Smooth muscle cell (in vitro differentiated cells): ENCODE measurements around the gene PLA2G15. TPM values are rescaled to one million over a fixed set of nuclear protein-coding genes. Genes with fewer than 3 reads are reported as not detected.

Experiments
- DNase-seq: peaks from one replicate; lab custom pipeline; 2025; ENCODE audit not compliant: unreplicated experiment; lab: John Stamatoyannopoulos, UW
- H2AFZ ChIP-seq: fragments of 200-600 bp; sonication (generic); 2 replicates; pipeline ENCODE4 v1.6.0; 2016; ENCODE audit warnings: antibody characterized with exemption, low read depth, mild to moderate bottlenecking
- H3F3A ChIP-seq: fragments of 200-600 bp; sonication (generic); 2 replicates; pipeline ENCODE4 v1.6.0; 2017; ENCODE audit warnings: antibody characterized with exemption, low read depth
- H3K27ac ChIP-seq: fragments of 200-600 bp; sonication (generic); 2 replicates; pipeline ENCODE4 v1.5.1; 2016; ENCODE audit warnings: low read depth, mild to moderate bottlenecking
- H3K27me3 ChIP-seq: fragments of 200-600 bp; sonication (generic); 2 replicates; pipeline ENCODE4 v1.6.1; 2016; ENCODE audit warnings: low read depth, mild to moderate bottlenecking
- H3K36me3 ChIP-seq: fragments of 200-600 bp; sonication (generic); 2 replicates; pipeline ENCODE4 v1.5.1; 2016; ENCODE audit warnings: low read depth
- H3K4me1 ChIP-seq: fragments of 200-600 bp; sonication (generic); 2 replicates; pipeline ENCODE4 v1.5.1; 2016; ENCODE audit warnings: low read depth
- H3K4me2 ChIP-seq: fragments of 200-600 bp; sonication (generic); 2 replicates; pipeline ENCODE4 v1.6.0; 2016; ENCODE audit warnings: mild to moderate bottlenecking
- H3K4me3 ChIP-seq: fragments of 200-600 bp; sonication (generic); 2 replicates; pipeline ENCODE4 v1.5.1; 2016; ENCODE audit warnings: mild to moderate bottlenecking
- H3K79me2 ChIP-seq: fragments of 200-600 bp; sonication (generic); 2 replicates; pipeline ENCODE4 v1.6.0; 2016; ENCODE audit warnings: low read depth, mild to moderate bottlenecking
- H3K9ac ChIP-seq: fragments of 200-600 bp; sonication (generic); 2 replicates; pipeline ENCODE4 v1.6.0; 2016; ENCODE audit warnings: low read depth
- H3K9me3 ChIP-seq: fragments of 200-600 bp; sonication (generic); replicated peaks from 2 replicates; pipeline ENCODE4 v1.5.1; 2016; ENCODE audit warnings: low read depth
- H4K20me1 ChIP-seq: fragments of 200-600 bp; sonication (generic); 2 replicates; pipeline ENCODE4 v1.6.0; 2016; ENCODE audit warnings: low read depth
- WGBS: methylation state at CpG from one replicate; pipeline ENCODE4 v1.1.7; 2016; ENCODE audit warnings: low lambda C conversion rate; 5-methylcytosine and 5-hydroxymethylcytosine counted together
- polyA plus RNA-seq: library from polyadenylated mRNA; unstranded; fragments of >200 nt; fragmentation: Nextera tagmentation; extraction: Ambion mirVana; gene quantifications from 2 replicates; pipeline ENCODE4 v1.2.1, GENCODE V29; 2016
- total RNA-seq: library from RNA; depleted of rRNA; stranded (reverse); fragments of >200 nt; gene quantifications from 2 replicates; pipeline ENCODE4 v1.2.3, GENCODE V29; 2014
- TF ChIP-seq, protein P1 (sequence below): fragments of 200-600 bp; sonication (generic); IDR thresholded peaks from 2 replicates; pipeline ENCODE4 v1.5.1; 2017; ENCODE audit warnings: borderline replicate concordance, mild to moderate bottlenecking, antibody characterized with exemption; ENCODE audit not compliant: insufficient read depth, poor library complexity, severe bottlenecking

PLA2G15 gene
- total and polyA plus RNA-seq, 2 experiments from 2014 or later: 22.5 to 38.3 TPM

DNA sequence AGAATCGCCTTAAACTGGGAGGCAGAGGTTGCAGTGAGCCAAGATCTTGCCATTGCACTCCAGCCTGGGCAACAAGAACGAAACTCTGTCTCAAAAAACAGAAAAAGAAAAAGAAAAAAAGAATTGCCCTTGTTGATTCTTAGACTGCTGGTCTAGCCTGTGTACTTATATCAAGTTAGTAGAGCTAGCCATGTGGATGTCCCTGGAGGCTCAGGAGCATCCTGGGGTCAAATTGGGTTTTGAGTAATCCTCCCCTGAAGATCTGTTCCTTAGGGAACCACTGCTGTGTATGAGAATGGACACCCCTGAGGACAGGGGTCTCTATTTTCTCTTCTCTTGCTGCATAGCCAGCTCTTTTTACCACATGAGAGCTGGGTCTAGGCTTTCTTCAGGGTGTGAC, 44.0 kb downstream of the PLA2G15 start:
- 95% methylated on average over 2 of the region's 2 CpGs for WGBS
- no peaks in the 10 kb centered on the region for H3K9me3 ChIP-seq
- H3K4me1 ChIP-seq: no peaks in the 10 kb centered on the region
- H3K27me3 ChIP-seq: no peaks in the 10 kb centered on the region
- peaks cover 9% of the 10 kb centered on the region for H3K79me2 ChIP-seq
- no peak overlapping the region for H3K9ac ChIP-seq
- H3K4me3 ChIP-seq: no peak overlapping the region
- DNase-seq: no peak
- no peak overlapping the region for H3K27ac ChIP-seq
- H3K36me3 ChIP-seq: no peaks in the 10 kb centered on the region
- H3F3A ChIP-seq: no peaks in the 10 kb centered on the region
- TF ChIP-seq, protein P1, sequence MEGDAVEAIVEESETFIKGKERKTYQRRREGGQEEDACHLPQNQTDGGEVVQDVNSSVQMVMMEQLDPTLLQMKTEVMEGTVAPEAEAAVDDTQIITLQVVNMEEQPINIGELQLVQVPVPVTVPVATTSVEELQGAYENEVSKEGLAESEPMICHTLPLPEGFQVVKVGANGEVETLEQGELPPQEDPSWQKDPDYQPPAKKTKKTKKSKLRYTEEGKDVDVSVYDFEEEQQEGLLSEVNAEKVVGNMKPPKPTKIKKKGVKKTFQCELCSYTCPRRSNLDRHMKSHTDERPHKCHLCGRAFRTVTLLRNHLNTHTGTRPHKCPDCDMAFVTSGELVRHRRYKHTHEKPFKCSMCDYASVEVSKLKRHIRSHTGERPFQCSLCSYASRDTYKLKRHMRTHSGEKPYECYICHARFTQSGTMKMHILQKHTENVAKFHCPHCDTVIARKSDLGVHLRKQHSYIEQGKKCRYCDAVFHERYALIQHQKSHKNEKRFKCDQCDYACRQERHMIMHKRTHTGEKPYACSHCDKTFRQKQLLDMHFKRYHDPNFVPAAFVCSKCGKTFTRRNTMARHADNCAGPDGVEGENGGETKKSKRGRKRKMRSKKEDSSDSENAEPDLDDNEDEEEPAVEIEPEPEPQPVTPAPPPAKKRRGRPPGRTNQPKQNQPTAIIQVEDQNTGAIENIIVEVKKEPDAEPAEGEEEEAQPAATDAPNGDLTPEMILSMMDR: no peak
- no peak overlapping the region for H2AFZ ChIP-seq
- H4K20me1 ChIP-seq: peaks cover 61% of the 10 kb centered on the region
- no peak overlapping the region for H3K4me2 ChIP-seq

DNA sequence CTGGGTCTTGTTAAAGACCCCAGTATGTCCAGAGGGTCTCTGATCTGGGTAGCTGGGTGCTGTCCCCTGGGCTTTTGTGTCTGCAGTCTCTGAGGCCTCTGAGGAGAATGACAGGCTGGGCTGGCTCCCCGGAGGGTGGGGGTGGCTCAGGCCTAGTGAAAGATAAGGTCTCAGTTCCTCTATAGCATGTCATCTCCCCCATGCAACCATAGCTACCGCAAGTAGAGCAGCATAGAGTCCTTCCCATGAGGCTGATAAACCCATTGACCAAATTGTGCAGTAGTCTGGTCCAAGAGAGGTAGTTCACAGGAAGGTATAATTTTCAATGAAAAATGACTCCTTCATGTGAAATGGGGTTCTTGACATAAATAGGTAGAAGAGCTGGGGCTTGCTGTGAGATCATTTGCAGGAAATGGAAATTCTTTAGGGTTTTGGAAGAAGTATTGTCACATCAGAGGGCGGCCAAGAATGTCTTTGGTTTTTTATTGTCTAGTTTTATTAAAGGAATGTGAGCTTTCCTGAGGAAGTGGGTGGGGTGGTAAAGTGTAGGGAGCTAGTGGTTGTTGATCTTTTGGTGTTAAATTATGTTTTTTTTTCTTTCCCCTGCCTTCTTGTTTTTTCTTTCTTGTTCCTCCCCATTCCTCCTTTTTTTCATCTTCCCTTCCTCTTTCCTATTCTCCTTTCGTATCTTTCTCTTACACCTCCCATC, 44.6 kb downstream of the PLA2G15 start:
- peaks cover 9% of the 10 kb centered on the region for H3K79me2 ChIP-seq
- WGBS: 80% methylated on average over 4 of the region's 4 CpGs
- no peaks in the 10 kb centered on the region for H3K27me3 ChIP-seq
- H3K27ac ChIP-seq: no peak overlapping the region
- H3K4me3 ChIP-seq: no peak overlapping the region
- no peaks in the 10 kb centered on the region for H3K36me3 ChIP-seq
- no peak overlapping the region for H3K4me2 ChIP-seq
- H2AFZ ChIP-seq: no peak overlapping the region
- no peak overlapping the region for H3K9ac ChIP-seq
- H3K4me1 ChIP-seq: no peaks in the 10 kb centered on the region
- DNase-seq: no peak
- no peaks in the 10 kb centered on the region for H3K9me3 ChIP-seq
- H4K20me1 ChIP-seq: peaks cover 60% of the 10 kb centered on the region
- TF ChIP-seq, protein P1: no peak
- no peaks in the 10 kb centered on the region for H3F3A ChIP-seq

DNA sequence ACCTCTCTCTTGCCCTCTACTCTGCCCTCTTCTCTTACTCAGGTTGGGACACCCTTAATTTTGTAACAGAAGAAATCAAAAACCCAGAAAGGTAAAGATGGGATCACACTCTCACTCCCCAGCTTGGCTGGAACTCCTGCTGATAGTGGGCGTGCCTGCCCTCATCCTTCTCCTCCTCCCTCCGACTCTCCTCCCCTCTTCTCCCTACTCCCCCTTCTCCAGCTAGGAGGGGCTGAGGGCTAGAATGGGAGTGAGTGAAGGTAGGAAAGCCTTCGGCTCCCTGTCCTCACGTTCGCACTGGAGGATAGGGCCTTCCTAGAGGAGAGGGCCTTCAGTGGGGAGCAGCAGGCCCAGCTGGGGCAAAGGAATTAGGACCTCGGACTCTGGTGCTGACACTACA, 45.3 kb downstream of the PLA2G15 start:
- 88% methylated on average over 6 of the region's 6 CpGs for WGBS
- Histone ChIP-seq H3K36me3 (peaks cover 4% of the 10 kb centered on the region), H3K9me3 (no peaks in the 10 kb centered on the region), H3K79me2 (peaks cover 9% of the 10 kb centered on the region), H3K4me1 (no peaks in the 10 kb centered on the region), H3K9ac (no peak overlapping the region), H3K27me3 (no peaks in the 10 kb centered on the region), H2AFZ (no peak overlapping the region), H4K20me1 (peaks cover 59% of the 10 kb centered on the region), H3K4me3 (no peak overlapping the region), H3K4me2 (no peak overlapping the region), H3F3A (no peaks in the 10 kb centered on the region), H3K27ac (no peak overlapping the region)
- DNase-seq: no peak
- TF ChIP-seq, protein P1: no peak

DNA sequence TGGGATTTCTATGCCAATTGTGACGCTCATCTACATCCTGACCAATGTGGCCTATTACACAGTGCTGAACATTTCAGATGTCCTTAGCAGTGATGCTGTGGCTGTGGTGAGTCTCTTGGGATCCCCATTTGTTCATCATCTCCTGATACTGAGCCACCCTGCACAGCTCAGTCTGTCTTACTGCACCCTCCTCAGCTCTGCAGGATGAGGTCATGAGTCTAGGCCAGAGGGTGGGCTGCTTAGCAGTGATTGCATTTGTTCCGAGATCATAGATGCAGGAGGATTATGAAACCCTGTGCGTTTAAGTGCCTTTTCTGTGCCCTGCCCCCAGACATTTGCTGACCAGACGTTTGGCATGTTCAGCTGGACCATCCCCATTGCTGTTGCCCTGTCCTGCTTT, 46.1 kb downstream of the PLA2G15 start:
- 89% methylated on average over 4 of the region's 4 CpGs for WGBS
- no peak overlapping the region for H3K4me2 ChIP-seq
- no peaks in the 10 kb centered on the region for H3F3A ChIP-seq
- no peaks in the 10 kb centered on the region for H3K4me1 ChIP-seq
- peaks cover 58% of the 10 kb centered on the region for H4K20me1 ChIP-seq
- no peak overlapping the region for H3K9ac ChIP-seq
- H3K27me3 ChIP-seq: no peaks in the 10 kb centered on the region
- H3K4me3 ChIP-seq: no peak overlapping the region
- peaks cover 9% of the 10 kb centered on the region for H3K79me2 ChIP-seq
- no peak overlapping the region for H2AFZ ChIP-seq
- peaks cover 4% of the 10 kb centered on the region for H3K36me3 ChIP-seq
- TF ChIP-seq, protein P1: no peak
- no peaks in the 10 kb centered on the region for H3K9me3 ChIP-seq
- no peak for DNase-seq
- no peak overlapping the region for H3K27ac ChIP-seq
